Muscle layer of duodenum (tissue), 2 donors: ENCODE data around the gene ADRB1.

Experiments
- H3K27ac ChIP-seq: one replicate; pipeline ENCODE4 v1.7.0; 2013; ENCODE audit warnings: mild to moderate bottlenecking, low read length
- H3K27me3 ChIP-seq: one replicate; pipeline ENCODE4 v1.7.0; 2013; ENCODE audit warnings: low read depth, mild to moderate bottlenecking, control low read depth, low read length
- H3K36me3 ChIP-seq, 2 donors: one replicate each; pipeline ENCODE4 v1.7.0; 2013; ENCODE audit warnings: low read length in 2 of 2, control low read depth in 1 of 2, mild to moderate bottlenecking in 1 of 2; ENCODE audit not compliant: insufficient read depth in 2 of 2, control insufficient read depth in 1 of 2
- H3K4me1 ChIP-seq, 2 donors: one replicate each; pipeline ENCODE4 v1.7.0; 2013; ENCODE audit warnings: low read length in 2 of 2, mild to moderate bottlenecking in 2 of 2, control low read depth in 1 of 2, moderate library complexity in 1 of 2; ENCODE audit not compliant: insufficient read depth in 2 of 2, control insufficient read depth in 1 of 2
- H3K4me3 ChIP-seq, 2 donors: one replicate each; pipeline ENCODE4 v1.7.0; 2013; ENCODE audit warnings: low read length in 2 of 2, low read depth in 1 of 2, mild to moderate bottlenecking in 1 of 2
- H3K9me3 ChIP-seq, 2 donors: one replicate each; pipeline ENCODE4 v1.7.0; 2013; ENCODE audit warnings: low read length in 2 of 2, control low read depth in 1 of 2, mild to moderate bottlenecking in 1 of 2; ENCODE audit not compliant: control insufficient read depth in 1 of 2
- donor health status: healthy.

Gene ADRB1

GRCh38 chr10:114061148-114061547, 17.5 kb downstream of the ADRB1 start:
- Histone ChIP-seq H3K27ac (no peak overlapping the region), H3K36me3 (no peaks in the 10 kb centered on the region), H3K9me3 (no peaks in the 10 kb centered on the region), H3K4me3 (no peak overlapping the region), H3K4me1 (peaks cover 0 to 16% of the 10 kb centered on the region in 2 donors), H3K27me3 (no peaks in the 10 kb centered on the region)

DNA sequence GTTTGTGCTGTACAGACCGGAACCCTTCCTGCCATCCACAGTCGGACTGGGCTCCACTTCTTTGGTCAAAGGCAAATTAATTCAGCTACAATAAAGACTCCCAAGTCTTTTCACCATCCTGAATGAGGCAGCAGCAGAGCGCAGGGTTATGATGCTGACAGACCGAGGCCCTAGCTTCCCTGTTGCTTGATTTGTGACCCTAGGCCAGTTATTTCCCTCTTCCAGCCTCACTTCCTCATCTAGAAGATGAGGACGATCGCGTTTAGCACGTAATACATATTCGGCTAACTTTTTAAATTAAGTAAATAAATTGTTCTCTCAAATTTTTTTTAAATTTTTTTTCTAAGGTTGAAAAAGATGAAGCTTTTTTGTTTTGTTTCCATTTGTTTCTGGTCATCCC, 18.1 kb downstream of the ADRB1 start:
- Histone ChIP-seq H3K27me3 (no peaks in the 10 kb centered on the region), H3K9me3 (no peaks in the 10 kb centered on the region), H3K4me3 (no peak overlapping the region), H3K36me3 (no peaks in the 10 kb centered on the region), H3K4me1 (peaks cover 0 to 21% of the 10 kb centered on the region in 2 donors), H3K27ac (no peak overlapping the region)

DNA sequence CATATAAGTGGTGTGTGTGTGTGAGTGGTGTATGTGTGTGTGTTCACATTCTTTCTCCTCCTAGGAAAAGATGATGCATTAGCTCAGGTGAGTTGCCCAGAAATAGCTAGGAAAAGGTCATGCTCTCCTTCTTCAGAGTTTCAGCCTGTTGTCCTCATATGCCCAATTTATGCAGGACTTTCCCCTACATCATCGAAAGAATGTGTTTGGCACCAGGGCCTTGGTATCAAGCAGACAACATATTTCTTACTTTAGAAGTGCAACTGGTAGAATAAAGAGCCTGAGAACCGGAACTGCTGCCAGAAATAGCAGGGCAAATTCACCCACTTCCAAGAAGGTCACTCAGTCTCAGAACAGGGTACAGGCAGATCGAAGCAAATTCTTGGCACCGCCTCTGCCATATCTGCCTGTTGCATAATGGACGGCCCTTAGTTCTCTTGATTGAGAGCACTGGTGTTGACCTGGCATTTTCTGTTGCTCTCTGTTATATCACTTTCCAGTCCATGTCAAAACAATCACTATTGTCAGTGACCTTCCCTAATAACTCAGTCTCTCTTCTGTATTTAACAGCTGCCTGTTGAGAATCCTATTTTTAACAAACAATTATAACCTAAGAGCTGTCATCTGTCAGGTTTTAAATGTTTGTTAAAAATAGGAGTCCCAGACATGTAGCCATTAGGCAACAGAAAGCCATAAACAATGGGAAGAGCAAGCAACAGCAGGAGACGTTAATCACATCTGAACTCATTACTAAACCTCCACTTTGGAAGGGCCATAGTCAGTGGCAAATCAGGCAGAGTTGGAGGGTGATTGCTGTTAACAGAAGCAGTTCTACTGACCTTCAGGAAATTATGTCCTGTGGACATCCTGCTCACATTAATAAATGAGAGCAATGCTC, 20.7 kb downstream of the ADRB1 start:
- H3K27ac ChIP-seq, result no peak overlapping the region
- H3K36me3 ChIP-seq, result no peaks in the 10 kb centered on the region
- H3K9me3 ChIP-seq, result no peaks in the 10 kb centered on the region
- H3K4me3 ChIP-seq, result no peak overlapping the region
- no peaks in the 10 kb centered on the region for H3K27me3 ChIP-seq
- H3K4me1 ChIP-seq, result peaks cover 0 to 20% of the 10 kb centered on the region in 2 donors

GRCh38 chr10:114065049-114065435, 21.4 kb downstream of the ADRB1 start:
- H3K27me3 ChIP-seq, result no peaks in the 10 kb centered on the region
- H3K4me1 ChIP-seq, result peaks cover 0 to 20% of the 10 kb centered on the region in 2 donors
- H3K27ac ChIP-seq, result no peak overlapping the region
- no peaks in the 10 kb centered on the region for H3K36me3 ChIP-seq
- H3K4me3 ChIP-seq, result no peak overlapping the region
- H3K9me3 ChIP-seq, result no peaks in the 10 kb centered on the region

GRCh38 chr10:114068054-114068707, 24.5 kb downstream of the ADRB1 start:
- H3K27me3 ChIP-seq, result no peaks in the 10 kb centered on the region
- no peaks in the 10 kb centered on the region for H3K9me3 ChIP-seq
- H3K36me3 ChIP-seq, result no peaks in the 10 kb centered on the region
- H3K4me1 ChIP-seq, result peaks cover 0 to 20% of the 10 kb centered on the region in 2 donors
- H3K4me3 ChIP-seq, result no peak overlapping the region
- H3K27ac ChIP-seq, result no peak overlapping the region

- Histone ChIP-seq H3K4me1 (peaks cover 0 to 8% of the 10 kb centered on the region in 2 donors), H3K27ac (no peak overlapping the region), H3K4me3 (no peak overlapping the region), H3K36me3 (no peaks in the 10 kb centered on the region), H3K27me3 (no peaks in the 10 kb centered on the region), H3K9me3 (no peaks in the 10 kb centered on the region)
Observed at GRCh38 chr10:114070710-114071109, 27.0 kb downstream of the ADRB1 start.

DNA sequence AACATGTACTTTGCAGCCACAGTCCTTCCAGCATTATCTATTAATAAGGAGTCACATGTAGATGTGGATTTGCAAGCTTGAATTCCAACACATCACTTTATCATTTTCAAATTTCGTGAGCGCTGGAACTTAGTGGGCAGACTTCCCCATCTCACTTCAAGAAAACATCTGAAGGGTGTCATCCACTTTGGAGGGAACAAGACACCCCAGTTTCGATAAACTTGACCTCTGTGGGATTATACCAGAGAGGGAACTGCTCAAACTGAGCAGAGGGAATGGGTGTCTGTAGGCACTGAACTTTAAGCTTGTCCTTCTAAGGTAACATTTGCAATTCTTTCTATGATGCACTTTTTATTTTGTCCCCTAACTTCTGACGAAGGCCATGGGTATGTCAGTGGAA, 27.5 kb downstream of the ADRB1 start:
- no peak overlapping the region for H3K27ac ChIP-seq
- no peaks in the 10 kb centered on the region for H3K9me3 ChIP-seq

GRCh38 chr10:114073395-114074186, 29.9 kb downstream of the ADRB1 start:
- H3K27ac ChIP-seq, result no peak overlapping the region
- no peaks in the 10 kb centered on the region for H3K4me1 ChIP-seq
- H3K36me3 ChIP-seq, result no peaks in the 10 kb centered on the region
- H3K27me3 ChIP-seq, result no peaks in the 10 kb centered on the region
- no peak overlapping the region for H3K4me3 ChIP-seq
- H3K9me3 ChIP-seq, result no peaks in the 10 kb centered on the region

More for the DNA sequence above, 27.5 kb downstream of the ADRB1 start:
- Histone ChIP-seq H3K36me3 (no peaks in the 10 kb centered on the region), H3K4me1 (peaks cover 0 to 8% of the 10 kb centered on the region in 2 donors), H3K4me3 (no peak overlapping the region), H3K27me3 (no peaks in the 10 kb centered on the region)

DNA sequence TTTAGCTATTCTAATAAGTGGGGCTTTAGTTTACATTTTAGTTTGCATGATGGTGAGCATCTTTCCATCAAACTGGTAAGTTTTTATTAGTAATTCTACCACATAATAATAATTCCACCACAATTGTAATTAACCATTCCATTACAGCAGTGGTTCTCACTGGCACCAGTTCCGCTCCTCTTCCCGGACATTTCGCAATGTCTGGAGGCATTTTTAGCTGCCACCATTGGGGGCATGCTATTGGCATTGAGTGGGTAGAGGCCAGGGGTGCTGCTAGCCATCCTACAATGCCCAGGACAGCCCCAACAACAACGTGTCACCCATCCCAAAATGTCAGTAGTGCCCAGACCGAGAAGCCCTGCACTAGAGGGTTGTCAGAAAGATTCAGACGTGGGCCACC, 31.4 kb downstream of the ADRB1 start:
- Histone ChIP-seq H3K4me3 (no peak overlapping the region), H3K4me1 (no peaks in the 10 kb centered on the region), H3K36me3 (no peaks in the 10 kb centered on the region), H3K27ac (no peak overlapping the region), H3K9me3 (no peaks in the 10 kb centered on the region), H3K27me3 (no peaks in the 10 kb centered on the region)

DNA sequence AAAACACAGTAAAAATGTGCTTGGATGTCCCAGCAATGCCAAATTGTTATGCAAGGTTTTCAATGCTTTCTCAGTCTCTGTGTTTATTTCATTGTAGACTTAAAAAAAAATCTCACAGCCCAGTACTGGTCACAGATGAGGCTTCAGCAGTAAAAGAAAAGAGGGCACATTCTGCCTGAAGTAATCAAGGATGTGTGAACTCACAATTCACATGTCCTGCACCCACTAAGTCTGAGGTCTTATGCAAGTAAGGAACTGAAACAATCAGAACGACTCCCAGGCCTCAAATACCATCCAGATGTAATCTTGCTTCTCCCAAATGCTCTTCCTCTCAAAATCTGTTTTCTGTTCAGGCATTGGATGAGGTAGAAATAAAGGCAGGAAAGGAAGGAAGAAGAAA, 33.7 kb downstream of the ADRB1 start:
- no peak overlapping the region for H3K27ac ChIP-seq
- H3K9me3 ChIP-seq, result no peaks in the 10 kb centered on the region
- H3K4me1 ChIP-seq, result no peaks in the 10 kb centered on the region
- H3K27me3 ChIP-seq, result no peaks in the 10 kb centered on the region
- no peak overlapping the region for H3K4me3 ChIP-seq
- no peaks in the 10 kb centered on the region for H3K36me3 ChIP-seq

- H3K4me3 ChIP-seq, result no peak overlapping the region
- H3K9me3 ChIP-seq, result no peaks in the 10 kb centered on the region
- no peaks in the 10 kb centered on the region for H3K36me3 ChIP-seq
- H3K4me1 ChIP-seq, result no peaks in the 10 kb centered on the region
- no peaks in the 10 kb centered on the region for H3K27me3 ChIP-seq
- no peak overlapping the region for H3K27ac ChIP-seq
Observed at GRCh38 chr10:114077815-114078219, 34.2 kb downstream of the ADRB1 start.
